Large intestine (tissue), 3 donors: ENCODE data around the gene CREBRF. TPM values are rescaled to one million over a fixed set of nuclear protein-coding genes. Genes with fewer than 3 reads are reported as not detected.

Source experiments
- DNase-seq, 2 donors: peaks; one replicate each; pipeline versions ENCODE4 v3.0.0 to v3.0.0-alpha.2; 2013
- H3K27ac ChIP-seq: one replicate; pipeline ENCODE4 v1.5.1; 2013; ENCODE audit warnings: low read length
- H3K27me3 ChIP-seq: 2 replicates; pipeline ENCODE4 v1.6.1; 2013; ENCODE audit warnings: low read length; ENCODE audit not compliant: control insufficient read depth, insufficient read depth
- H3K36me3 ChIP-seq: 2 replicates; pipeline ENCODE4 v1.6.1; 2013; ENCODE audit warnings: low read length; ENCODE audit not compliant: control insufficient read depth, insufficient read depth
- H3K4me1 ChIP-seq: one replicate; pipeline ENCODE4 v1.6.1; 2013; ENCODE audit warnings: low read length; ENCODE audit not compliant: control insufficient read depth, insufficient read depth
- H3K4me3 ChIP-seq: one replicate; pipeline ENCODE4 v1.5.1; 2013; ENCODE audit warnings: low read length
- H3K9me3 ChIP-seq: one replicate; pipeline ENCODE4 v1.6.1; 2013; ENCODE audit warnings: mild to moderate bottlenecking, low read depth, low read length, moderate library complexity; ENCODE audit not compliant: control insufficient read depth
- whole genome bisulfite sequencing: methylation state at CpG from one replicate; pipeline ENCODE4 v1.1.5; 2013; ENCODE audit warnings: low lambda C conversion rate; ENCODE audit not compliant: insufficient coverage; 5-methylcytosine and 5-hydroxymethylcytosine counted together
- polyA plus RNA-seq: library from polyadenylated mRNA; unstranded; fragments of 120-200 nt; gene quantifications from one replicate; pipeline ENCODE4 v1.2.1, GENCODE V29; 2013

The CREBRF gene
- polyA plus RNA-seq, 1 donor: 21.2 TPM

- WGBS: 87% methylated on average over 3 of the region's 5 CpGs
- no peak overlapping the region for H3K27ac ChIP-seq
Observed at GRCh38 chr5:173051746-173052145, 4.4 kb upstream of the CREBRF start.

GRCh38 chr5:173053041-173053440 is 3.1 kb upstream of the CREBRF start:
- Histone ChIP-seq H3K4me1 (peaks cover 9% of the 10 kb centered on the region), H3K27me3 (no peaks in the 10 kb centered on the region), H3K4me3 (no peak overlapping the region), H3K36me3 (no peaks in the 10 kb centered on the region), H3K9me3 (no peaks in the 10 kb centered on the region), H3K27ac (no peak overlapping the region)
- 100% methylated on average over 1 of the region's 3 CpGs for WGBS
- DNase-seq: no peak

More at GRCh38 chr5:173051746-173052145, 4.4 kb upstream of the CREBRF start:
- H3K27me3 ChIP-seq: no peaks in the 10 kb centered on the region
- H3K9me3 ChIP-seq: no peaks in the 10 kb centered on the region
- peaks cover 9% of the 10 kb centered on the region for H3K4me1 ChIP-seq
- no peak for DNase-seq
- H3K4me3 ChIP-seq: no peak overlapping the region
- H3K36me3 ChIP-seq: no peaks in the 10 kb centered on the region

- Histone ChIP-seq H3K27ac (no peak overlapping the region), H3K4me3 (peak overlapping the region; percentile 79), H3K4me1 (peaks cover 12% of the 10 kb centered on the region), H3K9me3 (no peaks in the 10 kb centered on the region), H3K27me3 (no peaks in the 10 kb centered on the region), H3K36me3 (no peaks in the 10 kb centered on the region)
- 0% methylated on average over 2 of the region's 10 CpGs for WGBS
- no peak for DNase-seq
Observed at GRCh38 chr5:173055042-173055721, 970 bp upstream of the CREBRF start.

GRCh38 chr5:173055722-173055982 is 500 bp upstream of the CREBRF start:
- no peak overlapping the region for H3K27ac ChIP-seq
- no CpG with 5 or more reads among the region's 11 CpGs for WGBS
- DNase-seq: no peak
- no peaks in the 10 kb centered on the region for H3K36me3 ChIP-seq
- no peaks in the 10 kb centered on the region for H3K27me3 ChIP-seq
- no peaks in the 10 kb centered on the region for H3K9me3 ChIP-seq
- H3K4me1 ChIP-seq: peaks cover 12% of the 10 kb centered on the region
- peak overlapping the region; percentile 79 for H3K4me3 ChIP-seq

- Histone ChIP-seq H3K4me3 (peak overlapping the region; percentile 79), H3K4me1 (peaks cover 12% of the 10 kb centered on the region), H3K27ac (peak overlapping the region; percentile 99), H3K9me3 (no peaks in the 10 kb centered on the region), H3K27me3 (no peaks in the 10 kb centered on the region), H3K36me3 (no peaks in the 10 kb centered on the region)
- no peak for DNase-seq
- no CpG with 5 or more reads among the region's 27 CpGs for WGBS
Observed at GRCh38 chr5:173056783-173057061, 570 bp downstream of the CREBRF start.

GRCh38 chr5:173057062-173057924 is 1.1 kb downstream of the CREBRF start:
- 0% methylated on average over 1 of the region's 38 CpGs for WGBS
- DNase-seq: peak; percentile 99 to 100
- Histone ChIP-seq H3K27me3 (no peaks in the 10 kb centered on the region), H3K9me3 (no peaks in the 10 kb centered on the region), H3K27ac (peak overlapping the region; percentile 99), H3K36me3 (no peaks in the 10 kb centered on the region), H3K4me1 (peaks cover 15% of the 10 kb centered on the region), H3K4me3 (peak overlapping the region; percentile 79)

- no peak for DNase-seq
- Histone ChIP-seq H3K27ac (no peak overlapping the region), H3K9me3 (no peaks in the 10 kb centered on the region), H3K4me1 (peaks cover 7% of the 10 kb centered on the region), H3K4me3 (no peak overlapping the region), H3K36me3 (no peaks in the 10 kb centered on the region), H3K27me3 (no peaks in the 10 kb centered on the region)
- 50% methylated on average over 2 of the region's 4 CpGs for WGBS
Observed at GRCh38 chr5:173062141-173062540, 6.0 kb downstream of the CREBRF start.

GRCh38 chr5:173065155-173065554 is 9.0 kb downstream of the CREBRF start:
- H3K27ac ChIP-seq: no peak overlapping the region
- no peak for DNase-seq
- H3K27me3 ChIP-seq: no peaks in the 10 kb centered on the region
- H3K4me1 ChIP-seq: peaks cover 5% of the 10 kb centered on the region
- H3K9me3 ChIP-seq: no peaks in the 10 kb centered on the region
- no peak overlapping the region for H3K4me3 ChIP-seq
- no peaks in the 10 kb centered on the region for H3K36me3 ChIP-seq

- DNase-seq: no peak
Observed at GRCh38 chr5:173069671-173070070, 13.5 kb downstream of the CREBRF start.

GRCh38 chr5:173075137-173075843 is 19.1 kb downstream of the CREBRF start:
- 95% methylated on average over 2 of the region's 5 CpGs for WGBS
- DNase-seq: no peak
- Histone ChIP-seq H3K9me3 (peaks cover 7% of the 10 kb centered on the region), H3K36me3 (no peaks in the 10 kb centered on the region), H3K4me1 (no peaks in the 10 kb centered on the region), H3K4me3 (no peak overlapping the region), H3K27me3 (no peaks in the 10 kb centered on the region), H3K27ac (no peak overlapping the region)

More at GRCh38 chr5:173069671-173070070, 13.5 kb downstream of the CREBRF start:
- Histone ChIP-seq H3K4me3 (no peak overlapping the region), H3K4me1 (no peaks in the 10 kb centered on the region), H3K9me3 (no peaks in the 10 kb centered on the region), H3K27me3 (no peaks in the 10 kb centered on the region), H3K36me3 (no peaks in the 10 kb centered on the region), H3K27ac (no peak overlapping the region)
- no CpG with 5 or more reads among the region's 7 CpGs for WGBS
